Chondrocyte (in vitro differentiated cells): ENCODE data around the gene CCDC93. TPM values are rescaled to one million over a fixed set of nuclear protein-coding genes. Genes with fewer than 3 reads are reported as not detected.

Experiments
- DNase-seq: peaks from one replicate; pipeline ENCODE4 v3.0.0; 2021; ENCODE audit warnings: mixed read lengths, low spot score
- H3K27ac Mint-ChIP-seq: one replicate; pipeline ENCODE4 v1.8.0; 2021; ENCODE audit warnings: mild to moderate bottlenecking, moderate library complexity, mixed read lengths; ENCODE audit not compliant: unreplicated experiment
- H3K27me3 Mint-ChIP-seq: 2 replicates; pipeline ENCODE4 v1.8.0; 2021; ENCODE audit warnings: low read depth, mixed read lengths
- H3K36me3 Mint-ChIP-seq: 2 replicates; pipeline ENCODE4 v1.8.0; 2021; ENCODE audit warnings: low read depth, mixed read lengths
- H3K4me1 Mint-ChIP-seq: 2 replicates; pipeline ENCODE4 v1.8.0; 2021; ENCODE audit warnings: low read depth, mild to moderate bottlenecking, mixed read lengths
- H3K4me3 Mint-ChIP-seq: one replicate; pipeline ENCODE4 v1.8.0; 2021; ENCODE audit warnings: mild to moderate bottlenecking, moderate library complexity, mixed read lengths; ENCODE audit not compliant: unreplicated experiment
- H3K9me3 Mint-ChIP-seq: 2 replicates; pipeline ENCODE4 v1.8.0; 2021; ENCODE audit warnings: low read depth, mixed read lengths
- total RNA-seq: library from RNA; stranded (reverse); gene quantifications from 3 replicates; pipeline ENCODE4 v1.2.1, GENCODE V29; 2021
- TF ChIP-seq, protein P1 (sequence below): fragments of 200-600 bp; sonication (generic); IDR thresholded peaks from 2 replicates; pipeline ENCODE4 v1.5.0; 2021; ENCODE audit warnings: antibody characterized with exemption, mild to moderate bottlenecking, moderate library complexity

CCDC93 gene
- total RNA-seq, 1 donor from 2014 or later: 22.8 TPM

DNA sequence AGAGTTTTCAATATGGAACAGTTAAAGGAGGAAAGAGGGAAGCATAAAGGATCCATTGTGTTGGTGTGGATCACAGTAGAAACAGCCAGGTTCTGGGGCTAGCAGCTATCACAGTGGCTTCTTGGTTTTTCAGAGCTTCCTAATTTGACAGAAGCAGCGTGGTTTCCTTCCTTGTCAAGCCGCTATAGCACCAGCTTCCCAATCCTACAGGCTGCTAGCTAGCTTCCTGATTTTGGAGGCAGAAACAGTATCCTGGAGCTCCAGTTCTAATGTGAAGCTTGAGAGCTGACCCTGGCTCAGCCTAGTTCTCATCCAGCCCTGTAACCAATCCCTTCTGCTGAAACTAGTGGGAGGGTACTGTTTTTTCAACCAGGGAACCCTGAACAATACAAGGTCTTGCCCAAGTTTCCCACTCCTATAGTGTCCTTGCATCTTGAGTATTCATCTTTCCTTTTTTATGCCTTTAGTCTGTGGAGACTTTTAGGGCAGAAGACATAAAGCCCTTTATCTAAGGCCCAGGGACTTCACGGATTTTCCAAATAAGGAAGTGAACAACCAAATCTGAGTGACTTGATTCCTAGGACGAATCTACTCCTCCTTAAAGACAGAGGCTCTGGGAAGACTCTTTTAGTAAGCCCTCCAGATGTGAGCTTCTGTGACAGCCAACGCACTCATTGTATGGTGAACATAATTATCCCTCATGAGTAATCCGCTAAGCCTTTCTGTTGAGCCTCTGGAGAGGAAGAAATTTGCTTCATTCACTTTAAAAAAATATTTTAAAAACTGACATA lies 33.8 kb downstream of the CCDC93 start:
- Mint-ChIP-seq H3K36me3 (peaks cover 20% of the 10 kb centered on the region), H3K27ac (peak overlapping the region; percentile 87), H3K4me3 (no peak overlapping the region), H3K4me1 (peaks cover 29% of the 10 kb centered on the region), H3K27me3 (no peaks in the 10 kb centered on the region), H3K9me3 (no peaks in the 10 kb centered on the region)
- DNase-seq: no peak
- TF ChIP-seq, protein P1, sequence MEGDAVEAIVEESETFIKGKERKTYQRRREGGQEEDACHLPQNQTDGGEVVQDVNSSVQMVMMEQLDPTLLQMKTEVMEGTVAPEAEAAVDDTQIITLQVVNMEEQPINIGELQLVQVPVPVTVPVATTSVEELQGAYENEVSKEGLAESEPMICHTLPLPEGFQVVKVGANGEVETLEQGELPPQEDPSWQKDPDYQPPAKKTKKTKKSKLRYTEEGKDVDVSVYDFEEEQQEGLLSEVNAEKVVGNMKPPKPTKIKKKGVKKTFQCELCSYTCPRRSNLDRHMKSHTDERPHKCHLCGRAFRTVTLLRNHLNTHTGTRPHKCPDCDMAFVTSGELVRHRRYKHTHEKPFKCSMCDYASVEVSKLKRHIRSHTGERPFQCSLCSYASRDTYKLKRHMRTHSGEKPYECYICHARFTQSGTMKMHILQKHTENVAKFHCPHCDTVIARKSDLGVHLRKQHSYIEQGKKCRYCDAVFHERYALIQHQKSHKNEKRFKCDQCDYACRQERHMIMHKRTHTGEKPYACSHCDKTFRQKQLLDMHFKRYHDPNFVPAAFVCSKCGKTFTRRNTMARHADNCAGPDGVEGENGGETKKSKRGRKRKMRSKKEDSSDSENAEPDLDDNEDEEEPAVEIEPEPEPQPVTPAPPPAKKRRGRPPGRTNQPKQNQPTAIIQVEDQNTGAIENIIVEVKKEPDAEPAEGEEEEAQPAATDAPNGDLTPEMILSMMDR: no peak

DNA sequence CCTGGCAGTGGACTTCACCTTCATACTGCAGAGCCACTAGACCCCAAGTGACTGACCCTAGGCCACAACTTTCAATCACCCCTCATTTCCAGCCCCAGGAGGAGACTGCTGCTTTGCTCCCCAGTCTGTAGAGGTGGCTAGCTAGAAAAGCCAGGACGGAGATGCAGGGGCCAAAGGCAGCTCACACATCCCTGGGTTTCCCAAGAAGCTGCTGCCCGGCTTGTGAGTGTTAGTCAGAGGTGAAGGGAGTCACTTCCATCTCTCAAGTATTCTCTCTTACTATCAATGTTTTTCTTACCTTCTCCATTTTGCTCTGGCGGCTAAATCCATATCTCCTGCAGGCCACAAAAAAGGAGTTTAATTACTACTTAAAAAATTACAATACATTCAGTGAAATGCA lies 36.2 kb downstream of the CCDC93 start:
- H3K36me3 Mint-ChIP-seq: peaks cover 26% of the 10 kb centered on the region
- H3K27me3 Mint-ChIP-seq: no peaks in the 10 kb centered on the region
- TF ChIP-seq, protein P1: no peak
- H3K27ac Mint-ChIP-seq: no peak overlapping the region
- peaks cover 31% of the 10 kb centered on the region for H3K4me1 Mint-ChIP-seq
- H3K4me3 Mint-ChIP-seq: no peak overlapping the region
- H3K9me3 Mint-ChIP-seq: no peaks in the 10 kb centered on the region
- DNase-seq: no peak

DNA sequence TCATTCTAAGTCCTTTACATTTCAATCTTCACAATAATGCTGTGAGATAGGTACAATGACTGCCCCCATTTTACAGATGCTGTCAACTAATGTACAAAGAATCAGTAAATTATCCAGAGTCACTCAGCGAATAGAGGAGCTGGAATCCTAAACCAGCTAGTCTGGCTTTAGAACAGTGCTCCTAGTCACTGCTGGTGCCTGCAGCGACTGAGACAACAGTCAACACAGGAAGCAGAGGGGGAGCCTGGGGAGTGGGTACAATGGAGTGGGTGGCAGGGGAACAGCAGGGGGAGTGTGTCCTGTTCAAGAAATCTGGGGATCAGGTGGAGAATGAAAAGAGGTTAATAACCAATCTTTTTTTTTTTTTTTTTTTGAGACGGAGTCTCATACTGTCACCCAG lies 37.3 kb downstream of the CCDC93 start:
- Mint-ChIP-seq H3K4me3 (no peak overlapping the region), H3K4me1 (peaks cover 36% of the 10 kb centered on the region), H3K36me3 (peaks cover 30% of the 10 kb centered on the region)

DNA sequence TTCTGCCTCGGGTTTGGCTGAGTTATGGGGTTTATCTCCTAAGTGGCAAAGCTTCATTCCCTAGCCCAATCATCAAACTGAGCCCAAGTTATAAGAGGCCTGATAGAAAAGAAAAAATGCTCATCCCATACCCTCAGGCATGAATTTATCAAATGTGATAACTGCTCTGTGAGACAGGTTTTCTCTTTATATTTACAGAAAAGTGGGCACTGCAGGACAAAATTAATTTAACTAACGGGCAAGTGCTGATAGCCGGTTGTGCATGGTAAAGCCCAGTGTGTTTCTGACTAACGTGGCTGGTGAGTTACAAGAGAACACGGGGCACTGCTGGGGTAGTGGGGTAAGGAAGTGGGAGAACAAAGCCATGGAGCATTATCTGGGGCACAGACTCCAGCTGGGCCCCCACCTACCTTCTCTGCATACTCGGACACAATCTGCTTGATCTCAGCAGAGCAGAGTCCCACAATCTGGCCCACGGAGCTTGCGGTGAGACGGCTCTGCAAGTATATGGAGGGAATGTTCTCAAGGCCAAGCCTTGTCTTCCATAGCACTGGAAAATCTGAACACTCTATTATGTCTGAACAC lies 40.3 kb downstream of the CCDC93 start:
- no peak overlapping the region for H3K4me3 Mint-ChIP-seq
- peaks cover 17% of the 10 kb centered on the region for H3K4me1 Mint-ChIP-seq
- H3K36me3 Mint-ChIP-seq: peaks cover 36% of the 10 kb centered on the region
- no peaks in the 10 kb centered on the region for H3K27me3 Mint-ChIP-seq
- no peak for DNase-seq
- peak overlapping the region; percentile 58 for H3K27ac Mint-ChIP-seq
- H3K9me3 Mint-ChIP-seq: no peaks in the 10 kb centered on the region
- TF ChIP-seq, protein P1: no peak

More for the DNA sequence above, 37.3 kb downstream of the CCDC93 start:
- Mint-ChIP-seq H3K27ac (no peak overlapping the region), H3K27me3 (no peaks in the 10 kb centered on the region), H3K9me3 (no peaks in the 10 kb centered on the region)
- TF ChIP-seq, protein P1: no peak
- DNase-seq: no peak

DNA sequence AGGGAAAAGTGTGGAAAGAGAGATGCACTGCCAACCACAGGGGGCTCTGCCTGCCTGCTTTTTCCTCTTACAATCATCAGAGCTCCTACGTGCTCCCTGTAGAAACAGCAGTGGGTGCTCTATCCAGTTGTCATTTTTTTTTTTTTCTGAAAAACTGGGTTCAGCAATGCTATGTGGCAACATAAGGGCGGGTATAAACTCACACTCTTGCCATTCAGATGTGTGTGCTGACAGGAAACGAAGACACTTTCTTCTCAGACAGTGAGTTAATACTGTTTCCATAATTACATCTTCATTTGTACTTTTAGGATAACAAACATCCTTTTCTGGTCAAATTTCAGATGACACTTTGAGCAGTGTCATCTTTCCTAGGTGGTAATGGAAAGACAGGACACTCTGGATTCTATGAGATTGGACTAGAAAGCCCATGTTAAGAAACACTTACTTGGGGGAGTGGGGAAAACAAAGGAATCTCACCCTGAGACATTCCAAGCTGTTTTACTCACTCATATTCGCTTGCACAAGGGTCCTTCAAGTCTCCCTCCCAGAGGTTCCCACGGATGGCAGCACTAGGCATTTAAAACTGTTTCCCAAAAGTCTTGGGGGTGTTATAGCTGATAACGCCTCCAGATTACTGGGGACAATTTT lies 41.3 kb downstream of the CCDC93 start:
- H3K4me3 Mint-ChIP-seq: no peak overlapping the region

More for the DNA sequence above, 41.3 kb downstream of the CCDC93 start:
- Mint-ChIP-seq H3K4me1 (peaks cover 17% of the 10 kb centered on the region), H3K36me3 (peaks cover 36% of the 10 kb centered on the region), H3K9me3 (no peaks in the 10 kb centered on the region), H3K27ac (peak overlapping the region; percentile 84), H3K27me3 (no peaks in the 10 kb centered on the region)
- no peak for DNase-seq
- TF ChIP-seq, protein P1: no peak
